GM12873 (cell line): Measurements from ENCODE around the gene KIRREL3.
A peak's percentile ranks its signal among the peaks of the same experiment; 100 is the strongest.

Source experiments
- TF ChIP-seq, protein P1 (sequence below): IDR thresholded peaks from 2 replicates; pipeline ENCODE4 v1.5.1; 2012; ENCODE audit warnings: low read depth, mild to moderate bottlenecking, moderate library complexity, low read length, control low read depth; ENCODE audit not compliant: insufficient read depth; ENCODE audit errors: missing control alignments

Gene KIRREL3

DNA sequence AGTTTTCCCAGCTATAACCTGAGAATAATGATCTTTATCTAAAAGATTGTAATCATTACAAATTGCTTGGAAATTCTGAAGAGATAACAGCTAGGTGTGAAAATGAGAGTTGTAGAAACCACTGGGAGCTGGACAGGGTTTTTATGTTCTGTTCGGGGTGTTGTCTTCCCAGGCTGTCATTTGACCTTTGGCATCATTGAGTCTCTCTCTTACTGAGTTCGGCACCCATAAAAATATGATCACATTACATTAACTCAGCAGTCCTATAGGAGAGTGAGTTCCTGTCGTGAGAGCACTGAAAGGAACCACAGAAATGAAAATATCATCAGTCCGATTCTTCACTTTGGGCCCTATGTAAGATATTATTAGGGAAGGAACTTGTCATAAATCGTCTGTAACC, 29.3 kb downstream of the KIRREL3 start:
- TF ChIP-seq, protein P1, sequence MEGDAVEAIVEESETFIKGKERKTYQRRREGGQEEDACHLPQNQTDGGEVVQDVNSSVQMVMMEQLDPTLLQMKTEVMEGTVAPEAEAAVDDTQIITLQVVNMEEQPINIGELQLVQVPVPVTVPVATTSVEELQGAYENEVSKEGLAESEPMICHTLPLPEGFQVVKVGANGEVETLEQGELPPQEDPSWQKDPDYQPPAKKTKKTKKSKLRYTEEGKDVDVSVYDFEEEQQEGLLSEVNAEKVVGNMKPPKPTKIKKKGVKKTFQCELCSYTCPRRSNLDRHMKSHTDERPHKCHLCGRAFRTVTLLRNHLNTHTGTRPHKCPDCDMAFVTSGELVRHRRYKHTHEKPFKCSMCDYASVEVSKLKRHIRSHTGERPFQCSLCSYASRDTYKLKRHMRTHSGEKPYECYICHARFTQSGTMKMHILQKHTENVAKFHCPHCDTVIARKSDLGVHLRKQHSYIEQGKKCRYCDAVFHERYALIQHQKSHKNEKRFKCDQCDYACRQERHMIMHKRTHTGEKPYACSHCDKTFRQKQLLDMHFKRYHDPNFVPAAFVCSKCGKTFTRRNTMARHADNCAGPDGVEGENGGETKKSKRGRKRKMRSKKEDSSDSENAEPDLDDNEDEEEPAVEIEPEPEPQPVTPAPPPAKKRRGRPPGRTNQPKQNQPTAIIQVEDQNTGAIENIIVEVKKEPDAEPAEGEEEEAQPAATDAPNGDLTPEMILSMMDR: no peak

DNA sequence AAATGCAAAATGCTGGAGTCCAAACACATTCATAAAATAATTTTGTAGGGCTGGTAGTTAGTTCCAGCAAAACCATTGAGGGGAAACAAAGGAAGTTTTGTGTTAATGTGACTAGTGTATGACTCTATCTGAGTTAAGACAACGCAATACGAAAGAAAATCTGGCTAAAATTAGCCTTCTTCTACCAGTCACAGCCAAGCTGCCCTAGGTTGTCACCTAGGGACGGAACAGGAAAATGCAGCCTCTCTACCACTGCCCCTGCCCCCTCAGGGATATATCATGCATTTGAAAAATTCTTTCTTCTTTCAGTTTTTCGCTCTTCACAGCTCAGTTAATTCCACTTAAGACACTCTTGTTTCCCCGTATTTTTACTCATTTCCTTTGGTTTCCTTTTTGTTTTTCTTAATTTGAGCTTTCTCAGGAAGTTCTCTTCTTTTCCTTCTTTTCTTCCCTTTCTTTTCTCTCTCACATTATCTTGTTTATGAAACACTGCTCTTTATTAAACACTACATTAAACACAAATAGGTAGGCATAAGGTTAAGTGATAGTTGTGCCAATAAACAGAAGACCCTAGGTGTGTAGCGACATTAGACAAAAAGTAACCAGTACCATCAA, 30.6 kb downstream of the KIRREL3 start:
- TF ChIP-seq, protein P1: peak; percentile 47

DNA sequence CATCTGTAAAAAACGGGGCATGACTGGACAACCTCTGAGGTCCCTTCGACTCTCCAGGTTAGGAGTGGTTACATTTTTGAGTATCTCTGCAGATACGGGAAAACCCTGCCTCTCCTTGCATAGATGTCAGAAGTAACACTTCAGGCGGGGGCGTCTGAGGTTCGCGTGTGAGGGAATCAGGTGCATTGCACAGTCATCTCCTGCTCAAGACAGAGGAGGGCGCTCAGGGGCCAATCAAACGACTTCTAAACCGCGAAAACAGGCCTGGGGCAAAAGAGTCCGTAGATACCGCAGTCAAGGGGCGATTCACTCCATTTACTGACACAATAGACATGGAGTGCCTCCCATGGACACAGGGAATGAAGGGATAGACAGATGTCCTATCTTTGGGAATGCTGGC, 31.7 kb downstream of the KIRREL3 start:
- TF ChIP-seq, protein P1: no peak

GRCh38 chr11:126965331-126965730, 35.2 kb downstream of the KIRREL3 start:
- TF ChIP-seq, protein P1: no peak

DNA sequence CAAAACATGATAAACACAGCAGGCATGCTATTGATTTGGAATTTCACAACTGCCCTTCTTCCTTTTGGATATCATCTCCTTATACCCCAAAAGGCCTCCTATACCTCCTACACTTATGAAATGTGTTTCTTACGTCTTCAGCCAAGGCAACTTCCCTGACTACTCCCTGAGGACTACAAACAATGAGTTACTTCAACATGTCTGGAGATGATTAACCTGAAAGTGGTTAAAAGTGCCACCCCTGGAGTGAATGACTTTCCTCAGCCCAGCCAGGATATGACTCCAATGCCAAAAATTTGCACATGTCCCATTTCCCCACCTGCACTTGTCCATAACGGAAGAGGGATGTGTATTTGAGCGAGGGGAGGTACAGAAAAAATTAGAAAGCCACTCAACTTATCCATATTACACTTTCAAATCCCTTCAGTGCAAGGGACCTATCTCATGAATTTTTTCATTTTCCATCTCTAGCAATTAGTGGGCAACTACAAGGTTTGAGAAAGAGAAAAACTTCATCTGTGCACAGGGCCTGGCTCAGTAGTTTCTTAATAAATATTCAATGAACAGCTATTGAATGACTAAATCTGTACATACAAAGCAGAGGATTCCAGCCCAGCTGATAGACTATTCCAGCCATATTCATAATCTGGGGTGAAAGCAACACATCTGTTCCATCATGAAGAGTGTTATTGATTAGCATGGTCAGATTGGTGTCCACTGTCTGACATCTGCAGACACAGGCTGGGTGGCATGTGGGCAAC, 36.8 kb downstream of the KIRREL3 start:
- TF ChIP-seq, protein P1: no peak

DNA sequence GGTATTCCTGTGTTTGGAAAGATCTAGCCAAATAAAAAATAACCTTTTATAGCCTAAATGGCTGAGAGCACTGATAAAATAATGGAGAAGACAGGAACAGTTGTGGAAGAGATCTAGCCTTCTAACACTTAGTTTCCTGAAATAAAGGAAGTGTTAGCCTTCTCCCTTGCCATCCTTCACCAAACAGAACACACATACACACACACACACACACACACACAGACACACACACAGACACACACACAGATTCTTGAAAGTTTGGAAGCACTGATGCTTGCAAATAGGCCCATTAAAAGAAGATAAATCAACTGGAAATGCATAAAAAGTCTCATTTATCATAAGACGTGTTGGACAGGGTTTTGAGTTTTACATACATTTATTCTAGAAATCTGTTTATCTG, 37.5 kb downstream of the KIRREL3 start:
- TF ChIP-seq, protein P1: no peak

DNA sequence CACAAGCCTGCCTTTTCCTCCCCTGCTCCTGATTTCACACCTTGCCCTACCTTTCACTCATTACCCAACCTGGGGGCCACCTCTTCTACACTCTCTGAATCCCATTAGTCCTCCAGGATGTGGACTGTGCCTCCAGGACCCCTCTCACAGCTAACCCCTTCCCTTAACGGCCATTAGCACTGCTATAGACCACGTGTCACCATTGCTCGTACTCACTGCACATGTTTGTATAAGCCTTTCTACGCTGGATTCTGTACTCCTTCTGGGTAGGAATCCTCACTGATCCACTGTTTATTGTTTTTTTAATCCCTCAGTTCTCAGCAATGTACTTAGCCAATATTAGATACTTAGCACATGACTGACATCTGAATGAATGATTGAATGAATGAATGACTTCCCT, 40.9 kb downstream of the KIRREL3 start:
- TF ChIP-seq, protein P1: no peak
